ENCODE measurements around the gene FNDC11.
"Not testable (repeated sequence)": the region's sequence is repeated elsewhere in the genome, so short reads cannot be mapped to it uniquely, and the experiment has no call there.

FNDC11 gene

GRCh38 chr20:63597651-63598478, 43.9 kb downstream of the FNDC11 start:
- DNase-seq (ENCODE audit: low read depth, low spot score): no peak

- DNase-seq (ENCODE audit: low read depth, low spot score): no peak
Observed at GRCh38 chr20:63598479-63599395, 44.8 kb downstream of the FNDC11 start.

- no peak for DNase-seq (ENCODE audit: low read depth, low spot score)
Observed at GRCh38 chr20:63599396-63600050, 45.6 kb downstream of the FNDC11 start.

- not testable (repeated sequence) for DNase-seq (ENCODE audit: low read depth, low spot score)
Observed at GRCh38 chr20:63601679-63602078, 47.7 kb downstream of the FNDC11 start.

GRCh38 chr20:63602321-63602720, 48.4 kb downstream of the FNDC11 start:
- no peak for DNase-seq (ENCODE audit: low read depth, low spot score)

All from activated naive CD8-positive, alpha-beta T cell treated with anti-CD3 and anti-CD28 coated beads, Interleukin-2, amount 50 U/mL, for 16 hours (primary cell).